ENCODE measurements around the gene TPRG1L. TPM values are rescaled to one million over a fixed set of nuclear protein-coding genes. Genes with fewer than 3 reads are reported as not detected.

Gene TPRG1L
- total and polyA plus RNA-seq, 10 of the 15 experiments (the other 5 are each of a cell fraction or from before 2014, with no cell fraction given): 1.5 to 16.5 (median 8.0) TPM

DNA sequence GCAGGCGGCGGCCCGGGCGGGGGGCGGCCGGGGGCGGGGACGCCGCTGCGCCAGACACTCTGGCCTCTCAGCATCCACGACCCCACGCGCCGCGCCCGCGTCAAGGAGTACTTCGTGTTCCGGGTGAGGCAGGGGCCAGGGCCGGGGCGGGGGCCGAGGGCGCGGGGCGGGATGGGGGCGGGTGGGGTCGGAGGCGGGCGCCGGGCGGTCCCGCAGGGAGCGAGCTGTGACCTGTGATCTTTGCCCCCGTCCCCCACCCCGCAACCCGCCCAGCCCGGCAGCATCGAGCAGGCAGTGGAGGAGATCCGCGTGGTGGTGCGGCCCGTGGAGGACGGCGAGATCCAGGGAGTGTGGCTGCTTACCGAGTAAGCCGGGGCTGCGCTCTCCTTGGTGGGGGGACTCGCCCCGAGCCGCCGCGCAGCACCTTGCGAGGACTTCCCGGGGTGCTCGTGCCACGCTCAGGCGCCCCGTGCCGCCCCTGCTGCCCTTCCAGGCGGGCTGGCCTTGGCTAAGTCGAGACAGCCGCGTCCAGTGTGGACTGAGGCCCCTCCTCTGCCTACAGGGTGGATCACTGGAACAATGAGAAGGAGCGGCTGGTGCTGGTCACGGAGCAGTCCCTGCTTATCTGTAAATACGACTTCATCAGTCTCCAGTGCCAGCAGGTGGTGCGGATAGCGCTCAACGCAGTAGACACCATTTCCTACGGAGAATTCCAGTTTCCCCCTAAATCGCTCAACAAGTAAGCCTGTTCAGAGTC lies 514 bp downstream of the TPRG1L start:
- Histone ChIP-seq H3K36me3 (ENCODE audit: control insufficient read depth in 2 of 2, insufficient read depth in 2 of 2, low read length in 1 of 2) (peaks cover 2 to 6% of the 10 kb centered on the region in 2 experiments; a peak in 3 of 4 replicates), H2AFZ (ENCODE audit: control insufficient read depth, low read depth, low read length) (peak overlapping the region; percentile 33; the same call in 1 of the 2 replicates), H3K27ac (ENCODE audit: control insufficient read depth, insufficient read depth) (no peak overlapping the region), H3K9me3 (replicated peaks; ENCODE audit: control insufficient read depth, insufficient read depth, low read length) (no peaks in the 10 kb centered on the region), H4K20me1 (ENCODE audit: control insufficient read depth, insufficient read depth) (no peaks in the 10 kb centered on the region), H3K27me3 (replicated peaks in 1 of 2; ENCODE audit: control insufficient read depth in 2 of 2, insufficient read depth in 2 of 2, low read length in 1 of 2) (no peaks in the 10 kb centered on the region), H3K79me2 (ENCODE audit: control insufficient read depth, insufficient read depth, low read length) (no peaks in the 10 kb centered on the region), H3K4me1 (ENCODE audit: control insufficient read depth, insufficient read depth, low read length) (peaks cover 5% of the 10 kb centered on the region; the same call in 1 of the 2 replicates), H3K4me2 (ENCODE audit: control insufficient read depth, insufficient read depth) (peak overlapping the region; percentile 92), H3K9ac (ENCODE audit: control insufficient read depth, insufficient read depth, low read length) (peak overlapping the region; percentile 66), H3K4me3 (peak overlapping the region; percentile 81)
- ChIA-PET CTCF (interaction anchor here (1.7 to 2.0 kb wide), 2 partner anchors 10 to 99 kb away, joined by 12 to 17 read pairs; no protein-coding TSS in a partner anchor), SMC1A (ENCODE audit: uncharacterized antibody, unreplicated experiment) (interaction anchor here (0.9 to 2.1 kb wide), 4 partner anchors 22 to 99 kb away, joined by 3 to 7 read pairs (median 5); no protein-coding TSS in a partner anchor), POLR2A (interaction anchor here (0.6 kb wide), 1 partner anchor 74 kb away, joined by 3 read pairs; no protein-coding TSS in a partner anchor), RAD21 (ENCODE audit: unreplicated experiment) (interaction anchor here (0.7 to 1.0 kb wide), 2 partner anchors 48 to 49 kb away, joined by 4 read pairs; no protein-coding TSS in a partner anchor)
- 15% methylated on average over 31 of the region's 71 CpGs for WGBS (ENCODE audit: insufficient coverage, insufficient replicate concordance, low lambda C conversion rate, missing lambda C conversion rate)
- ATAC-seq: peak; percentile 21
- no peak for FAIRE-seq
- in situ Hi-C loops (cut with MboI): loop anchor here (10.0 kb wide), 1 partner anchor 141 kb away; no protein-coding TSS in a partner anchor
- TF ChIP-seq BHLHE40 (IDR thresholded peaks at IDR 0.05; ENCODE audit: borderline replicate concordance in 1 of 2, low read depth in 2 of 2, low read length in 1 of 2): peak in 1 of 2 experiments; percentile 56; a peak in 2 of 4 replicates
- TF ChIP-seq SMC3 (IDR thresholded peaks at IDR 0.05; ENCODE audit: borderline replicate concordance, low read length): 0 out of 2 replicates have a peak, but pooled peaks have one; percentile 10
- no peak for TF ChIP-seq WRNIP1 (IDR thresholded peaks at IDR 0.05; ENCODE audit: borderline replicate concordance, low read depth, low read length)
- TF ChIP-seq SREBF1 (IDR thresholded peaks at IDR 0.05; ENCODE audit: low read length): no peak
- TF ChIP-seq GATAD2B (conservative IDR thresholded peaks at IDR 0.05; ENCODE audit: low read depth): 0 out of 2 replicates have a peak, but pooled peaks have one; percentile 28
- intact Hi-C loops (cut with micrococcal nuclease; ENCODE audit: unreplicated experiment): loop anchor here (2.0 kb wide), 1 partner anchor 25 kb away; the partner anchor contains the start of gene WRAP73
- DNase-seq (ENCODE audit: low read depth, low spot score): no peak
- BruUV-seq (replicated peaks): no TSS peak

Data from GM12878 (cell line).